A549 (cell line): ENCODE results near the gene UNC119B. TPM values are rescaled to one million over a fixed set of nuclear protein-coding genes. Genes with fewer than 3 reads are reported as not detected.

Experiments
- ATAC-seq, 2 experiments: fragments of 200-7000 bp in 1 of 2; fragments of >200 bp in 1 of 2; cut with Nextera tagmentation in 1 of 2; cut with Tn5 transposase in 1 of 2; 3 replicates each; pipeline versions ENCODE4 v1.8.0 to v1.9.1; 2018 to 2020; ENCODE audit warnings: mild to moderate bottlenecking in 1 of 2, moderate library complexity in 1 of 2
- CTCF ChIA-PET: fragments of 300-600 bp; sonication (Branson Sonifier 250); formaldehyde crosslinking; extraction: SDS; loops from one replicate; lab custom pipeline; 2021; ENCODE audit warnings: antibody characterized with exemption, inconsistent platforms; lab: Yijun Ruan, JAX
- POLR2A ChIA-PET: fragments of 350-600 bp; formaldehyde crosslinking; extraction: SDS; loops from one replicate; lab custom pipeline; 2021; ENCODE audit warnings: antibody characterized with exemption, inconsistent platforms; lab: Yijun Ruan, JAX
- DNase-seq, 2 experiments: peaks; one replicate each; pipeline versions ENCODE4 v3.0.0 to v3.0.0-alpha.2; 2011 to 2016; ENCODE audit warnings: low read depth in 1 of 2, low spot score in 1 of 2
- FAIRE-seq: peaks from 2 replicates; lab custom pipeline; 2011; peaks lifted over from hg19 to GRCh38; lab: Jason Lieb, UNC
- H3K27ac ChIP-seq, 2 experiments: fragments of >200 bp; sonication (Bioruptor Twin); formaldehyde crosslinking; 3 replicates each; pipeline ENCODE4 v1.5.1; 2016 to 2017
- H3K4me1 ChIP-seq: fragments of >200 bp; sonication (Bioruptor Twin); formaldehyde crosslinking; 3 replicates; pipeline ENCODE4 v1.6.1; 2016
- H3K4me2 ChIP-seq: fragments of >200 bp; sonication (Bioruptor Twin); formaldehyde crosslinking; 3 replicates; pipeline ENCODE4 v1.6.1; 2016
- H3K4me3 ChIP-seq: fragments of >200 bp; sonication (Bioruptor Twin); formaldehyde crosslinking; 3 replicates; pipeline ENCODE4 v1.5.1; 2016
- H3K9me3 ChIP-seq: fragments of >200 bp; sonication (Bioruptor Twin); formaldehyde crosslinking; 3 replicates; pipeline ENCODE4 v1.6.1; 2016
- BHLHE40 ChIP-seq: IDR thresholded peaks from 2 replicates; pipeline ENCODE4 v1.6.1; 2012; ENCODE audit warnings: low read depth, low read length, inconsistent platforms
- CEBPB ChIP-seq, 2 experiments: fragments of >200 bp in 1 of 2; sonication (Bioruptor Twin) in 1 of 2; formaldehyde crosslinking in 1 of 2; IDR thresholded peaks; 2 replicates each; pipeline ENCODE4 v1.6.1; 2012 to 2016
- CHD4 ChIP-seq: fragments of 200-600 bp; sonication (generic); IDR thresholded peaks from 2 replicates; pipeline ENCODE4 v1.6.1; 2016; ENCODE audit warnings: antibody characterized with exemption, mild to moderate bottlenecking, borderline replicate concordance
- EP300 ChIP-seq, 2 experiments: fragments of >200 bp; sonication (Bioruptor Twin); formaldehyde crosslinking; IDR thresholded peaks; 2 replicates in 1 of 2; 3 replicates in 1 of 2; pipeline ENCODE4 v1.6.1; 2016 to 2017
- ESRRA ChIP-seq: fragments of 150-350 bp; IDR thresholded peaks from 2 replicates; pipeline ENCODE4 v1.6.1; 2014; ENCODE audit warnings: mild to moderate bottlenecking, low read length, borderline replicate concordance
- FOSL2 ChIP-seq, 2 experiments: fragments of 450-650 bp in 1 of 2; fragments of >200 bp in 1 of 2; sonication (Bioruptor Twin) in 1 of 2; formaldehyde crosslinking; IDR thresholded peaks; 2 replicates each; pipeline versions ENCODE4 v1.5.0 to v1.6.1; 2016 to 2020; ENCODE audit warnings: mild to moderate bottlenecking in 1 of 2, moderate library complexity in 1 of 2
- FOXS1 ChIP-seq: fragments of 250-450 bp; sonication (Bioruptor Pico); IDR thresholded peaks from 2 replicates; pipeline ENCODE4 v1.5.0; 2020; ENCODE audit warnings: mild to moderate bottlenecking, moderate library complexity
- GATA3 ChIP-seq: IDR thresholded peaks from 2 replicates; pipeline ENCODE4 v1.6.1; 2012; ENCODE audit warnings: borderline replicate concordance
- HES2 ChIP-seq: fragments of >200 bp; sonication (Bioruptor Twin); formaldehyde crosslinking; IDR thresholded peaks from 2 replicates; pipeline ENCODE4 v1.6.1; 2016
- HOXB13 ChIP-seq: fragments of 250-450 bp; sonication (Bioruptor Pico); IDR thresholded peaks from 2 replicates; pipeline ENCODE4 v1.5.0; 2020; ENCODE audit warnings: low read depth, mild to moderate bottlenecking, moderate library complexity
- JUN ChIP-seq, 2 experiments: fragments of >200 bp; sonication (Bioruptor Twin); formaldehyde crosslinking; IDR thresholded peaks; 2 replicates in 1 of 2; 3 replicates in 1 of 2; pipeline ENCODE4 v1.6.1; 2016 to 2017
- JUNB ChIP-seq: fragments of >200 bp; sonication (Bioruptor Twin); formaldehyde crosslinking; IDR thresholded peaks from 2 replicates; pipeline ENCODE4 v1.6.1; 2016
- MAFK ChIP-seq: fragments of 450-650 bp; IDR thresholded peaks from 2 replicates; pipeline ENCODE4 v1.6.1; 2014; ENCODE audit not compliant: partially characterized antibody
- MYC ChIP-seq: IDR thresholded peaks from 2 replicates; pipeline ENCODE4 v1.6.1; 2012; ENCODE audit warnings: mild to moderate bottlenecking, inconsistent platforms, low read length, improper control_type of control experiment, borderline replicate concordance
- NPAS2 ChIP-seq: fragments of 250-450 bp; sonication (Bioruptor Pico); IDR thresholded peaks from 2 replicates; pipeline ENCODE4 v1.8.0; 2022; ENCODE audit warnings: mild to moderate bottlenecking, moderate library complexity, borderline replicate concordance
- NR3C1 ChIP-seq: fragments of >200 bp; sonication (Bioruptor Twin); formaldehyde crosslinking; IDR thresholded peaks from 3 replicates; pipeline ENCODE4 v1.6.1; 2017
- PHF8 ChIP-seq: fragments of 200-600 bp; sonication (generic); IDR thresholded peaks from 2 replicates; pipeline ENCODE4 v1.6.1; 2016; ENCODE audit warnings: low read depth, mild to moderate bottlenecking, antibody characterized with exemption, moderate library complexity, borderline replicate concordance
- POLR2A ChIP-seq: IDR thresholded peaks from 2 replicates; pipeline ENCODE4 v1.6.1; 2012; ENCODE audit warnings: mild to moderate bottlenecking, low read length
- RAD21 ChIP-seq, 2 experiments: fragments of >200 bp in 1 of 2; sonication (Bioruptor Twin) in 1 of 2; formaldehyde crosslinking in 1 of 2; IDR thresholded peaks in 1 of 2; conservative IDR thresholded peaks in 1 of 2; 2 replicates in 1 of 2; 3 replicates in 1 of 2; pipeline ENCODE4 v1.6.1; 2012 to 2018; ENCODE audit warnings: inconsistent platforms in 1 of 2
- RFX5 ChIP-seq: fragments of 450-650 bp; IDR thresholded peaks from 2 replicates; pipeline ENCODE4 v1.7.1; 2014; ENCODE audit warnings: antibody characterized with exemption, mild to moderate bottlenecking, moderate library complexity
- ZSCAN20 ChIP-seq: fragments of 250-450 bp; sonication (Bioruptor Pico); IDR thresholded peaks from 2 replicates; pipeline ENCODE4 v1.8.0; 2022; ENCODE audit warnings: mild to moderate bottlenecking, moderate library complexity
- WGBS: methylation state at CpG from one replicate; pipeline ENCODE4 v1.1.6; 2017; ENCODE audit errors: missing lambda C conversion rate; 5-methylcytosine and 5-hydroxymethylcytosine counted together
- polyA plus RNA-seq, 4 experiments: library from polyadenylated mRNA; depleted of rRNA in 3 of 4; stranded (reverse); fragments of >200 nt; fragmentation: RNase III in 1 of 4; extraction: RNeasy Plus Mini Kit Qiagen cat#74134 plus additional on column Dnase treatment in 1 of 4; gene quantifications; 2 replicates in 3 of 4; 3 replicates in 1 of 4; pipeline ENCODE4 v1.2.3, GENCODE V29; 2011 to 2017

Gene UNC119B
- polyA plus RNA-seq, 2 of the 4 experiments (the other 2 are of a cell fraction) = 25.8 to 41.5 TPM

- H3K4me2 ChIP-seq = no peak overlapping the region
- peaks cover 20% of the 10 kb centered on the region for H3K4me1 ChIP-seq
- DNase-seq (peak in 1 of 2 experiments; percentile 52), ATAC-seq (no peak), FAIRE-seq (no peak)
- POLR2A ChIA-PET = no interaction called here
- H3K9me3 ChIP-seq = no peaks in the 10 kb centered on the region
- H3K4me3 ChIP-seq = no peak overlapping the region
- WGBS = 54% methylated on average over 8 of the region's 8 CpGs
- CTCF ChIA-PET = interaction anchor here (0.5 to 13.7 kb wide), 2 partner anchors 35 to 1046 kb away, joined by 3 to 127 read pairs; no protein-coding TSS in a partner anchor
- TF ChIP-seq FOSL2 (IDR thresholded peaks at IDR 0.05) (no peak), FOSL2 (CRISPR knock-in tag; IDR thresholded peaks at IDR 0.05) (peak; percentile 44), CHD4 (no peak), HES2 (no peak), GATA3 (no peak), MAFK (peak; percentile 88), HOXB13 (no peak), RAD21 (conservative IDR thresholded peaks at IDR 0.05 in 1 of 2, IDR thresholded peaks at IDR 0.05 in 1 of 2) (no peak), CEBPB (IDR thresholded peaks at IDR 0.05) (peak in 1 of 2 experiments; percentile 47; a peak in 1 of 4 replicates)
- 0 out of 6 replicates have a peak overlapping the region, but pooled peaks of 1 of the 2 experiments have one; percentile 15 for H3K27ac ChIP-seq
Observed at GRCh38 chr12:120684523-120684932, 25.7 kb upstream of the UNC119B start.

GRCh38 chr12:120685522-120685921 is 24.7 kb upstream of the UNC119B start:
- POLR2A ChIA-PET = no interaction called here
- CTCF ChIA-PET = interaction anchor here (1.5 to 2.5 kb wide), 2 partner anchors 36 to 103 kb away, joined by 7 to 10 read pairs; no protein-coding TSS in a partner anchor
- Histone ChIP-seq H3K27ac (peak overlapping the region; percentile 92 to 94; a peak in 4 of 6 replicates), H3K4me2 (peak overlapping the region; percentile 83), H3K9me3 (no peaks in the 10 kb centered on the region), H3K4me3 (peak overlapping the region; percentile 97; the same call in 2 of the 3 replicates), H3K4me1 (peaks cover 30% of the 10 kb centered on the region)
- DNase-seq (no peak), ATAC-seq (no peak), FAIRE-seq (no peak)
- TF ChIP-seq EP300 (IDR thresholded peaks at IDR 0.05) = no peak
- TF ChIP-seq PHF8 = no peak
- TF ChIP-seq BHLHE40 = no peak
- no peak for TF ChIP-seq ZSCAN20 (CRISPR knock-in tag)
- no peak for TF ChIP-seq FOXS1 (CRISPR knock-in tag)
- TF ChIP-seq NR3C1 = no peak
- TF ChIP-seq JUNB = no peak
- no peak for TF ChIP-seq POLR2A
- WGBS = 91% methylated on average over 3 of the region's 3 CpGs

GRCh38 chr12:120686151-120686689 is 24.0 kb upstream of the UNC119B start:
- Histone ChIP-seq H3K4me3 (peak overlapping the region; percentile 97), H3K4me2 (peak overlapping the region; percentile 83), H3K9me3 (no peaks in the 10 kb centered on the region), H3K4me1 (peaks cover 37% of the 10 kb centered on the region), H3K27ac (peak overlapping the region; percentile 92 to 94)
- CTCF ChIA-PET = interaction anchor here (0.6 to 2.5 kb wide), 6 partner anchors 8 to 103 kb away, joined by 3 to 10 read pairs (median 4); no protein-coding TSS in a partner anchor
- WGBS = under 1% methylated on average over 31 of the region's 46 CpGs
- TF ChIP-seq ESRRA (no peak), RFX5 (peak; percentile 32; the same call in 1 of the 2 replicates), JUN (IDR thresholded peaks at IDR 0.05) (0 out of 5 replicates have a peak, but pooled peaks of 1 of the 2 experiments have one; percentile 29), NPAS2 (CRISPR knock-in tag) (no peak), PHF8 (peak; percentile 70; the same call in 1 of the 2 replicates), POLR2A (peak; percentile 98), MYC (0 out of 2 replicates have a peak, but pooled peaks have one; percentile 12)
- POLR2A ChIA-PET = interaction anchor here (1.0 to 1.4 kb wide), 4 partner anchors 25 to 105 kb away, joined by 3 to 5 read pairs (median 4); partner anchors contain the start of gene POP5
- FAIRE-seq = peak; percentile 46
- peak; percentile 92 to 99 for DNase-seq
- ATAC-seq = peak; percentile 89 to 94
